ENCODE results near the gene SLC32A1.

GRCh38 chr20:38680500-38681306, 43.6 kb upstream of the SLC32A1 start:
- TF ChIP-seq CTCF (conservative IDR thresholded peaks at IDR 0.05; ENCODE audit: low read length) (no peak), EZH2phosphoT487 (IDR thresholded peaks at IDR 0.05; ENCODE audit: borderline replicate concordance) (no peak)
